ENCODE measurements around the gene USP40. TPM values are rescaled to one million over a fixed set of nuclear protein-coding genes. Genes with fewer than 3 reads are reported as not detected.

Gene USP40, protein sequence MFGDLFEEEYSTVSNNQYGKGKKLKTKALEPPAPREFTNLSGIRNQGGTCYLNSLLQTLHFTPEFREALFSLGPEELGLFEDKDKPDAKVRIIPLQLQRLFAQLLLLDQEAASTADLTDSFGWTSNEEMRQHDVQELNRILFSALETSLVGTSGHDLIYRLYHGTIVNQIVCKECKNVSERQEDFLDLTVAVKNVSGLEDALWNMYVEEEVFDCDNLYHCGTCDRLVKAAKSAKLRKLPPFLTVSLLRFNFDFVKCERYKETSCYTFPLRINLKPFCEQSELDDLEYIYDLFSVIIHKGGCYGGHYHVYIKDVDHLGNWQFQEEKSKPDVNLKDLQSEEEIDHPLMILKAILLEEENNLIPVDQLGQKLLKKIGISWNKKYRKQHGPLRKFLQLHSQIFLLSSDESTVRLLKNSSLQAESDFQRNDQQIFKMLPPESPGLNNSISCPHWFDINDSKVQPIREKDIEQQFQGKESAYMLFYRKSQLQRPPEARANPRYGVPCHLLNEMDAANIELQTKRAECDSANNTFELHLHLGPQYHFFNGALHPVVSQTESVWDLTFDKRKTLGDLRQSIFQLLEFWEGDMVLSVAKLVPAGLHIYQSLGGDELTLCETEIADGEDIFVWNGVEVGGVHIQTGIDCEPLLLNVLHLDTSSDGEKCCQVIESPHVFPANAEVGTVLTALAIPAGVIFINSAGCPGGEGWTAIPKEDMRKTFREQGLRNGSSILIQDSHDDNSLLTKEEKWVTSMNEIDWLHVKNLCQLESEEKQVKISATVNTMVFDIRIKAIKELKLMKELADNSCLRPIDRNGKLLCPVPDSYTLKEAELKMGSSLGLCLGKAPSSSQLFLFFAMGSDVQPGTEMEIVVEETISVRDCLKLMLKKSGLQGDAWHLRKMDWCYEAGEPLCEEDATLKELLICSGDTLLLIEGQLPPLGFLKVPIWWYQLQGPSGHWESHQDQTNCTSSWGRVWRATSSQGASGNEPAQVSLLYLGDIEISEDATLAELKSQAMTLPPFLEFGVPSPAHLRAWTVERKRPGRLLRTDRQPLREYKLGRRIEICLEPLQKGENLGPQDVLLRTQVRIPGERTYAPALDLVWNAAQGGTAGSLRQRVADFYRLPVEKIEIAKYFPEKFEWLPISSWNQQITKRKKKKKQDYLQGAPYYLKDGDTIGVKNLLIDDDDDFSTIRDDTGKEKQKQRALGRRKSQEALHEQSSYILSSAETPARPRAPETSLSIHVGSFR
- polyA plus RNA-seq (2013, experiment 1 of 2) = 15.0 TPM
- 17.2 TPM for polyA plus RNA-seq (2013, experiment 2 of 2)

DNA sequence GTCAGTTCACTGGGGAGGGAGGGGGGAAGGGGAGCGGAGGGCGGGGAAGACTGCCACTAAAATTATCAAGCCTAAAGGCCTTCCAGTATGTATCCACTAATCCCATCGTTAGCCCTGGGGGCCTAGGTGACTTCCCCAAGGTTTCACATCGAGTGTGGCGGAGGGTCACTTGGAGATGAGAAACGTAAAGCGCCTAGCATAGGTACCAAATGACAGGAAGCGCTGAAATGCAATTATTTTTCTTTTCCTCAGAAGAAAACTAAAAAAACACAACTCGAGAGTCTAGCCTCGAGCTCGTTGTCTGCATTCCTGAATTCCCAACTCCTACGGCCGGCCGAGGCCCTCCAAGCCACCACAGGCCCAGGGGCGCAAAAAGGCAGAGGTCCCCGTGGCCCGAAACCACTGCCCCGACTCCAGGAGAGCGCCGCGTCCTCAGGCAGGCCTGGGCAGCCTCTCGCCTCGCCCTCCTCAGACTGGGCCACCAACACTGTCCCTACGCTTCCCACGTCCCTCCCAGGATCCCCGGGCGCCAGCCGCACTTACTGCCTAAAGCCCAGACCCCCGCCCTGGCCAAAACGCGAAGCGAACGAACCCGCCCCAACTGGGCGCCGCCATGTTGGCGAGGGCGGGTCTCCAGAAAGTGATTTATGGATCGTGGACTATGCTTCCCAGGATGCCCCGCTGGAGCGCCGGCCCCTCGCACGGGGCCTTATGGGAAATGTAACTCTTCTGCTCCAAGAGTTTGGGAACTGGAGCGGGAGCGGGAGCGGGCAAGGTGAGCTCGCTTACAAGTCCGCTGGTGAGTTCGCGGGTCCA, at the start of gene USP40:
USP40 (minus strand) TSS at position 642 of the 816 bp plus-strand sequence. CDS start 1,228 bp downstream, outside the sequence.
- Histone ChIP-seq H3K4ac (ENCODE audit: low read length) (peak within 1 kb of the TSS; percentile 89), H2BK5ac (ENCODE audit: low read length) (no peak within 1 kb of the TSS), H2BK15ac (ENCODE audit: low read length) (no peak within 1 kb of the TSS), H3K79me1 (ENCODE audit: low read depth, low read length) (no peaks in the 10 kb centered on the region), H2AFZ (ENCODE audit: low read length) (peak within 1 kb of the TSS; percentile 96), H3K14ac (ENCODE audit: low read length) (peak within 1 kb of the TSS; percentile 84), H3K9ac (ENCODE audit: low read depth, low read length, poor library complexity) (peak within 1 kb of the TSS; percentile 96), H3K4me2 (ENCODE audit: insufficient read depth, low read length, poor library complexity, severe bottlenecking) (peak within 1 kb of the TSS; percentile 77), H3K27me3 (ENCODE audit: control insufficient read depth in 3 of 3, insufficient read depth in 3 of 3, low read depth in 1 of 3, low read length in 3 of 3) (no peaks in the 10 kb centered on the region), H3K4me1 (ENCODE audit: control insufficient read depth in 2 of 2, insufficient read depth in 1 of 2, low read depth in 1 of 2, low read length in 2 of 2) (no peaks in the 10 kb centered on the region), H4K8ac (ENCODE audit: low read depth, low read length) (no peak within 1 kb of the TSS), H2BK120ac (ENCODE audit: low read depth, low read length) (no peak within 1 kb of the TSS), H2AK5ac (ENCODE audit: low read depth, low read length) (no peak within 1 kb of the TSS), H2BK12ac (ENCODE audit: low read length) (no peak within 1 kb of the TSS), H3K18ac (ENCODE audit: low read length) (peak within 1 kb of the TSS; percentile 98), H3K4me3 (ENCODE audit: low read length in 2 of 2) (peak within 1 kb of the TSS; percentile 88 to 97), H3K36me3 (replicated peaks in 1 of 2; ENCODE audit: control insufficient read depth in 2 of 2, insufficient read depth in 2 of 2, low read length in 2 of 2) (no peaks in the 10 kb centered on the region), H4K91ac (ENCODE audit: low read depth, low read length, poor library complexity) (no peak within 1 kb of the TSS), H3K27ac (replicated peaks; ENCODE audit: low read length) (peak within 1 kb of the TSS; percentile 97), H3K9me3 (replicated peaks in 1 of 2; ENCODE audit: control insufficient read depth in 2 of 2, insufficient read depth in 1 of 2, low read depth in 1 of 2, low read length in 2 of 2) (no peaks in the 10 kb centered on the region), H3K23ac (ENCODE audit: low read depth, low read length, poor library complexity) (peak within 1 kb of the TSS; percentile 98)
- DNase-seq (ENCODE audit: low spot score) = peak; percentile 79
- no CpG with 5 or more reads among the region's 51 CpGs for WGBS, 2 donors (ENCODE audit: extremely low coverage in 2 of 2, insufficient read length in 2 of 2, insufficient replicate concordance in 1 of 2)

GRCh38 chr2:233611284-233611683, 44.7 kb upstream of the USP40 start:
- Histone ChIP-seq H2AFZ (ENCODE audit: low read length) (no peak overlapping the region), H4K91ac (ENCODE audit: low read depth, low read length, poor library complexity) (no peak overlapping the region), H3K4me3 (ENCODE audit: low read length in 2 of 2) (no peak overlapping the region), H3K9me3 (replicated peaks in 1 of 2; ENCODE audit: control insufficient read depth in 2 of 2, insufficient read depth in 1 of 2, low read depth in 1 of 2, low read length in 2 of 2) (peaks cover 0 to 2% of the 10 kb centered on the region in 2 donors), H3K23ac (ENCODE audit: low read depth, low read length, poor library complexity) (no peak overlapping the region), H3K4me1 (ENCODE audit: control insufficient read depth in 2 of 2, insufficient read depth in 1 of 2, low read depth in 1 of 2, low read length in 2 of 2) (no peaks in the 10 kb centered on the region), H4K8ac (ENCODE audit: low read depth, low read length) (no peak overlapping the region), H3K27ac (replicated peaks; ENCODE audit: low read length) (no peak overlapping the region), H3K4me2 (ENCODE audit: insufficient read depth, low read length, poor library complexity, severe bottlenecking) (no peak overlapping the region), H2BK120ac (ENCODE audit: low read depth, low read length) (no peak overlapping the region), H3K79me1 (ENCODE audit: low read depth, low read length) (no peaks in the 10 kb centered on the region), H3K27me3 (ENCODE audit: control insufficient read depth in 3 of 3, insufficient read depth in 3 of 3, low read depth in 1 of 3, low read length in 3 of 3) (no peaks in the 10 kb centered on the region), H3K14ac (ENCODE audit: low read length) (no peak overlapping the region), H3K36me3 (replicated peaks in 1 of 2; ENCODE audit: control insufficient read depth in 2 of 2, insufficient read depth in 2 of 2, low read length in 2 of 2) (no peaks in the 10 kb centered on the region), H2BK12ac (ENCODE audit: low read length) (no peak overlapping the region), H2AK5ac (ENCODE audit: low read depth, low read length) (no peak overlapping the region), H2BK5ac (ENCODE audit: low read length) (no peak overlapping the region), H3K9ac (ENCODE audit: low read depth, low read length, poor library complexity) (no peak overlapping the region), H3K18ac (ENCODE audit: low read length) (no peak overlapping the region), H3K4ac (ENCODE audit: low read length) (no peak overlapping the region), H2BK15ac (ENCODE audit: low read length) (no peak overlapping the region)
- WGBS, 2 donors (ENCODE audit: extremely low coverage in 2 of 2, insufficient read length in 2 of 2, insufficient replicate concordance in 1 of 2) = no CpG with 5 or more reads among the region's 4 CpGs
- DNase-seq (ENCODE audit: low spot score) = no peak

GRCh38 chr2:233605680-233606079, 39.1 kb upstream of the USP40 start:
- H3K27me3 ChIP-seq (ENCODE audit: control insufficient read depth in 3 of 3, insufficient read depth in 3 of 3, low read depth in 1 of 3, low read length in 3 of 3) = peaks cover 0 to 3% (median 0%) of the 10 kb centered on the region in 3 experiments
- no peak overlapping the region for H2BK12ac ChIP-seq (ENCODE audit: low read length)
- H2BK5ac ChIP-seq (ENCODE audit: low read length) = no peak overlapping the region
- H3K79me1 ChIP-seq (ENCODE audit: low read depth, low read length) = no peaks in the 10 kb centered on the region
- no peak overlapping the region for H4K91ac ChIP-seq (ENCODE audit: low read depth, low read length, poor library complexity)
- no peak overlapping the region for H3K27ac ChIP-seq (replicated peaks; ENCODE audit: low read length)
- H2BK120ac ChIP-seq (ENCODE audit: low read depth, low read length) = no peak overlapping the region
- H2AK5ac ChIP-seq (ENCODE audit: low read depth, low read length) = no peak overlapping the region
- no peak overlapping the region for H3K4ac ChIP-seq (ENCODE audit: low read length)
- DNase-seq (ENCODE audit: low spot score) = no peak
- no peak overlapping the region for H2AFZ ChIP-seq (ENCODE audit: low read length)
- H3K36me3 ChIP-seq (replicated peaks in 1 of 2; ENCODE audit: control insufficient read depth in 2 of 2, insufficient read depth in 2 of 2, low read length in 2 of 2) = no peaks in the 10 kb centered on the region
- H3K9me3 ChIP-seq (replicated peaks in 1 of 2; ENCODE audit: control insufficient read depth in 2 of 2, insufficient read depth in 1 of 2, low read depth in 1 of 2, low read length in 2 of 2) = peaks cover 0 to 2% of the 10 kb centered on the region in 2 donors
- no peak overlapping the region for H2BK15ac ChIP-seq (ENCODE audit: low read length)
- no peak overlapping the region for H4K8ac ChIP-seq (ENCODE audit: low read depth, low read length)
- no peak overlapping the region for H3K14ac ChIP-seq (ENCODE audit: low read length)
- no CpG with 5 or more reads among the region's 1 CpG for WGBS, 2 donors (ENCODE audit: extremely low coverage in 2 of 2, insufficient read length in 2 of 2, insufficient replicate concordance in 1 of 2)
- no peak overlapping the region for H3K18ac ChIP-seq (ENCODE audit: low read length)
- H3K4me1 ChIP-seq (ENCODE audit: control insufficient read depth in 2 of 2, insufficient read depth in 1 of 2, low read depth in 1 of 2, low read length in 2 of 2) = no peaks in the 10 kb centered on the region
- H3K4me3 ChIP-seq (ENCODE audit: low read length in 2 of 2) = no peak overlapping the region
- no peak overlapping the region for H3K4me2 ChIP-seq (ENCODE audit: insufficient read depth, low read length, poor library complexity, severe bottlenecking)
- no peak overlapping the region for H3K23ac ChIP-seq (ENCODE audit: low read depth, low read length, poor library complexity)
- H3K9ac ChIP-seq (ENCODE audit: low read depth, low read length, poor library complexity) = no peak overlapping the region

Measured in neuronal stem cell (in vitro differentiated cells).